KMS-11 (cell line): Measurements from ENCODE around the gene SYNJ2BP.

Experiments
- H2AFZ ChIP-seq: fragments of 200-600 bp; sonication (generic); 2 replicates; pipeline ENCODE4 v1.6.1; 2016; ENCODE audit warnings: antibody characterized with exemption, mixed run types, low read depth
- H3K27ac ChIP-seq: fragments of 200-600 bp; sonication (generic); 2 replicates; pipeline ENCODE4 v1.6.1; 2016; ENCODE audit warnings: mild to moderate bottlenecking, mixed run types
- H3K27me3 ChIP-seq: fragments of 200-600 bp; sonication (generic); 2 replicates; pipeline ENCODE4 v1.6.1; 2017; ENCODE audit warnings: mild to moderate bottlenecking, low read depth, mixed run types, moderate library complexity; ENCODE audit not compliant: insufficient read depth
- H3K36me3 ChIP-seq: fragments of 200-600 bp; sonication (generic); 2 replicates; pipeline ENCODE4 v1.6.1; 2017; ENCODE audit warnings: mild to moderate bottlenecking, mixed run types; ENCODE audit not compliant: insufficient read depth
- H3K4me1 ChIP-seq: fragments of 200-600 bp; sonication (generic); 2 replicates; pipeline ENCODE4 v1.6.1; 2016; ENCODE audit warnings: mild to moderate bottlenecking, low read depth, mixed run types; ENCODE audit not compliant: poor library complexity, severe bottlenecking
- H3K4me2 ChIP-seq: fragments of 200-600 bp; sonication (generic); 2 replicates; pipeline ENCODE4 v1.7.0; 2016; ENCODE audit warnings: mild to moderate bottlenecking, mixed run types
- H3K4me3 ChIP-seq: fragments of 200-600 bp; sonication (generic); IDR thresholded peaks from 2 replicates; pipeline ENCODE4 v1.6.1; 2017; ENCODE audit warnings: low read depth, low read length, mixed read lengths; ENCODE audit not compliant: insufficient read depth
- H3K79me2 ChIP-seq: fragments of 200-600 bp; sonication (generic); 2 replicates; pipeline ENCODE4 v1.6.1; 2016; ENCODE audit warnings: low read depth, mixed run types; ENCODE audit not compliant: insufficient read depth
- H3K9ac ChIP-seq: fragments of 200-600 bp; sonication (generic); 2 replicates; pipeline ENCODE4 v1.6.1; 2016; ENCODE audit warnings: mild to moderate bottlenecking, mixed run types
- H4K20me1 ChIP-seq: fragments of 200-600 bp; sonication (generic); 2 replicates; pipeline ENCODE4 v1.6.1; 2016; ENCODE audit warnings: mild to moderate bottlenecking, mixed run types; ENCODE audit not compliant: insufficient read depth
- TF ChIP-seq, protein P1 (sequence below): fragments of 200-600 bp; sonication (generic); conservative IDR thresholded peaks from 2 replicates; pipeline ENCODE4 v1.6.1; 2017; ENCODE audit warnings: low read depth, mild to moderate bottlenecking, antibody characterized with exemption, low read length, moderate library complexity, mixed read lengths

SYNJ2BP gene

DNA sequence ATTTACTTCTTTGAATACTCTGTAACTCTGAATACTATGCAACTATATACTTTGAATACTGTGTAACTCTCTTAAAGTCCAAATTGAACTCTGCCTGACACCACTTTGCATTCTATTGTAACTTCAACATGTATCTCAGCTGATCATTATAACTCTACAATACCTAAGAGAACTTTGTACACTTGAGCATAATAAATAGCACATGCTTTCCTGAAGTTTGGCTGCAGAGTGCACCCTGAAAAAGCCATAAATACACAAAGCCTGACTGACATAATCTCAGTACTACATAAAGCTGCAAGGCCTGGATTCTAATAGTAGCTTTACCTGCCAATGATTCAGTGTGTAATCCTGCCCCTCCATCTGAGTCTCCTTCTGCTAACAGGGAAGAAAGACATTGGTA is 36.1 kb downstream of the SYNJ2BP start:
- Histone ChIP-seq H2AFZ (no peak overlapping the region), H3K79me2 (no peaks in the 10 kb centered on the region), H3K9ac (no peak overlapping the region), H3K4me2 (no peak overlapping the region), H3K4me1 (no peaks in the 10 kb centered on the region), H3K27me3 (no peaks in the 10 kb centered on the region), H4K20me1 (no peaks in the 10 kb centered on the region), H3K4me3 (no peak overlapping the region), H3K27ac (no peak overlapping the region), H3K36me3 (no peaks in the 10 kb centered on the region)
- TF ChIP-seq, protein P1, sequence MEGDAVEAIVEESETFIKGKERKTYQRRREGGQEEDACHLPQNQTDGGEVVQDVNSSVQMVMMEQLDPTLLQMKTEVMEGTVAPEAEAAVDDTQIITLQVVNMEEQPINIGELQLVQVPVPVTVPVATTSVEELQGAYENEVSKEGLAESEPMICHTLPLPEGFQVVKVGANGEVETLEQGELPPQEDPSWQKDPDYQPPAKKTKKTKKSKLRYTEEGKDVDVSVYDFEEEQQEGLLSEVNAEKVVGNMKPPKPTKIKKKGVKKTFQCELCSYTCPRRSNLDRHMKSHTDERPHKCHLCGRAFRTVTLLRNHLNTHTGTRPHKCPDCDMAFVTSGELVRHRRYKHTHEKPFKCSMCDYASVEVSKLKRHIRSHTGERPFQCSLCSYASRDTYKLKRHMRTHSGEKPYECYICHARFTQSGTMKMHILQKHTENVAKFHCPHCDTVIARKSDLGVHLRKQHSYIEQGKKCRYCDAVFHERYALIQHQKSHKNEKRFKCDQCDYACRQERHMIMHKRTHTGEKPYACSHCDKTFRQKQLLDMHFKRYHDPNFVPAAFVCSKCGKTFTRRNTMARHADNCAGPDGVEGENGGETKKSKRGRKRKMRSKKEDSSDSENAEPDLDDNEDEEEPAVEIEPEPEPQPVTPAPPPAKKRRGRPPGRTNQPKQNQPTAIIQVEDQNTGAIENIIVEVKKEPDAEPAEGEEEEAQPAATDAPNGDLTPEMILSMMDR = no peak

DNA sequence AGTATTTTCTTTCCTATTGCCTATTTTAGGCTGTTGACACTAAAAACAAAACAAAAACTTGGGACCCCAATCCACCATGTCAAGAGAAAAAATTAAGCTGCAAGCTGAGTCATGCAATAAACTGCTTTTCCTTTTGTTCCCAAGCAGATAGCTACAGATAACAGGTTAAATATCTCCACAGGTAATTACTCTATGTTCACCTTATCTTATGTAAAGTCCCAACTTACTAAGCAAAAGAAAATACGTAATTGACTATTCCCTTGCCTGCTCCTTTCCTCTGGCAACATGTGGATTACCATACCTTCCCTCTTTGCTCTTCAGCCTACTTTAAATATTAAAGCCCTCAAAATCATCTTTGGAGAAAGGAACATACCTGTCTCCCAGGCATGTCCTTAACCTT is 38.2 kb downstream of the SYNJ2BP start:
- H3K4me1 ChIP-seq = no peaks in the 10 kb centered on the region
- no peaks in the 10 kb centered on the region for H4K20me1 ChIP-seq
- H3K79me2 ChIP-seq = no peaks in the 10 kb centered on the region
- no peak overlapping the region for H3K4me2 ChIP-seq
- H3K27me3 ChIP-seq = no peaks in the 10 kb centered on the region
- no peak overlapping the region for H2AFZ ChIP-seq
- H3K9ac ChIP-seq = no peak overlapping the region
- no peak overlapping the region for H3K27ac ChIP-seq
- no peak overlapping the region for H3K4me3 ChIP-seq
- TF ChIP-seq, protein P1 = no peak
- no peaks in the 10 kb centered on the region for H3K36me3 ChIP-seq
